Neural progenitor cell (in vitro differentiated cells): Measurements from ENCODE around the gene TEX54. TPM values are rescaled to one million over a fixed set of nuclear protein-coding genes. Genes with fewer than 3 reads are reported as not detected.
A peak's percentile ranks its signal among the peaks of the same experiment; 100 is the strongest.
"Not testable (repeated sequence)": the region's sequence is repeated elsewhere in the genome, so short reads cannot be mapped to it uniquely, and the experiment has no call there.

ENCODE experiments used
- DNase-seq: peaks from one replicate; pipeline ENCODE4 v3.0.0-alpha.2; 2016; ENCODE audit warnings: low spot score
- H2AFZ ChIP-seq: fragments of 200-600 bp; sonication (generic); replicated peaks from 2 replicates; pipeline ENCODE4 v1.6.1; 2016; ENCODE audit warnings: antibody characterized with exemption
- H3F3A ChIP-seq: fragments of 200-600 bp; sonication (generic); 2 replicates; pipeline ENCODE4 v1.6.1; 2016; ENCODE audit warnings: antibody characterized with exemption, low read depth
- H3K27ac ChIP-seq: fragments of 200-600 bp; sonication (generic); 2 replicates; pipeline ENCODE4 v1.5.1; 2016; ENCODE audit warnings: mild to moderate bottlenecking
- H3K27me3 ChIP-seq: fragments of 200-600 bp; sonication (generic); 2 replicates; pipeline ENCODE4 v1.6.1; 2016; ENCODE audit warnings: mild to moderate bottlenecking, moderate library complexity
- H3K36me3 ChIP-seq: fragments of 200-600 bp; sonication (generic); 2 replicates; pipeline ENCODE4 v1.5.1; 2016
- H3K4me1 ChIP-seq: fragments of 200-600 bp; sonication (generic); 2 replicates; pipeline ENCODE4 v1.6.1; 2016; ENCODE audit warnings: mixed run types
- H3K4me2 ChIP-seq: fragments of 200-600 bp; sonication (generic); 2 replicates; pipeline ENCODE4 v1.6.1; 2016
- H3K4me3 ChIP-seq: fragments of 200-600 bp; sonication (generic); 2 replicates; pipeline ENCODE4 v1.5.1; 2016
- H3K79me2 ChIP-seq: fragments of 200-600 bp; sonication (generic); 2 replicates; pipeline ENCODE4 v1.6.1; 2016; ENCODE audit warnings: low read depth
- H3K9ac ChIP-seq: fragments of 200-600 bp; sonication (generic); 2 replicates; pipeline ENCODE4 v1.6.1; 2016
- H3K9me3 ChIP-seq: fragments of 200-600 bp; sonication (generic); 2 replicates; pipeline ENCODE4 v1.5.1; 2016; ENCODE audit warnings: low read depth
- H4K20me1 ChIP-seq: fragments of 200-600 bp; sonication (generic); 2 replicates; pipeline ENCODE4 v1.6.1; 2016; ENCODE audit warnings: low read depth
- H3K27ac Mint-ChIP-seq: 3 replicates; pipeline ENCODE4 v1.8.0; 2021; ENCODE audit warnings: mixed read lengths
- H3K27me3 Mint-ChIP-seq: 2 replicates; pipeline ENCODE4 v1.8.0; 2022; ENCODE audit warnings: low read depth, mild to moderate bottlenecking, inconsistent platforms, moderate library complexity, mixed read lengths; ENCODE audit not compliant: insufficient read depth
- H3K36me3 Mint-ChIP-seq: 3 replicates; pipeline ENCODE4 v1.8.0; 2021; ENCODE audit warnings: mixed read lengths
- H3K4me1 Mint-ChIP-seq: 3 replicates; pipeline ENCODE4 v1.8.0; 2021; ENCODE audit warnings: mixed read lengths
- H3K4me3 Mint-ChIP-seq: 3 replicates; pipeline ENCODE4 v1.8.0; 2021; ENCODE audit warnings: mild to moderate bottlenecking, moderate library complexity, mixed read lengths
- H3K9me3 Mint-ChIP-seq: 3 replicates; pipeline ENCODE4 v1.8.0; 2020; ENCODE audit warnings: mixed read lengths
- EZH2 ChIP-seq: fragments of 200-600 bp; sonication (generic); IDR thresholded peaks from 2 replicates; pipeline ENCODE4 v1.6.1; 2017; ENCODE audit warnings: antibody characterized with exemption, mild to moderate bottlenecking, moderate library complexity
- EZH2phosphoT487 ChIP-seq: fragments of 200-600 bp; sonication (generic); IDR thresholded peaks from 2 replicates; pipeline ENCODE4 v1.6.1; 2017; ENCODE audit warnings: antibody characterized with exemption
- total RNA-seq: library from RNA; depleted of rRNA; stranded (reverse); fragments of >200 nt; gene quantifications from 2 replicates; pipeline ENCODE4 v1.2.3, GENCODE V29; 2015; ENCODE audit warnings: low replicate concordance
- TF ChIP-seq, protein P1 (sequence below): fragments of 200-600 bp; sonication (generic); IDR thresholded peaks from 2 replicates; pipeline ENCODE4 v1.5.1; 2017; ENCODE audit warnings: antibody characterized with exemption, mild to moderate bottlenecking

Gene TEX54
- total RNA-seq, 1 donor from 2014 or later, result not detected

GRCh38 chr11:62835336-62835735 lies 2.7 kb upstream of the TEX54 start:
- Mint-ChIP-seq H3K4me3 (peak overlapping the region; percentile 9), H3K27ac (no peak overlapping the region)
- peaks cover 43% of the 10 kb centered on the region for H3K79me2 ChIP-seq

DNA sequence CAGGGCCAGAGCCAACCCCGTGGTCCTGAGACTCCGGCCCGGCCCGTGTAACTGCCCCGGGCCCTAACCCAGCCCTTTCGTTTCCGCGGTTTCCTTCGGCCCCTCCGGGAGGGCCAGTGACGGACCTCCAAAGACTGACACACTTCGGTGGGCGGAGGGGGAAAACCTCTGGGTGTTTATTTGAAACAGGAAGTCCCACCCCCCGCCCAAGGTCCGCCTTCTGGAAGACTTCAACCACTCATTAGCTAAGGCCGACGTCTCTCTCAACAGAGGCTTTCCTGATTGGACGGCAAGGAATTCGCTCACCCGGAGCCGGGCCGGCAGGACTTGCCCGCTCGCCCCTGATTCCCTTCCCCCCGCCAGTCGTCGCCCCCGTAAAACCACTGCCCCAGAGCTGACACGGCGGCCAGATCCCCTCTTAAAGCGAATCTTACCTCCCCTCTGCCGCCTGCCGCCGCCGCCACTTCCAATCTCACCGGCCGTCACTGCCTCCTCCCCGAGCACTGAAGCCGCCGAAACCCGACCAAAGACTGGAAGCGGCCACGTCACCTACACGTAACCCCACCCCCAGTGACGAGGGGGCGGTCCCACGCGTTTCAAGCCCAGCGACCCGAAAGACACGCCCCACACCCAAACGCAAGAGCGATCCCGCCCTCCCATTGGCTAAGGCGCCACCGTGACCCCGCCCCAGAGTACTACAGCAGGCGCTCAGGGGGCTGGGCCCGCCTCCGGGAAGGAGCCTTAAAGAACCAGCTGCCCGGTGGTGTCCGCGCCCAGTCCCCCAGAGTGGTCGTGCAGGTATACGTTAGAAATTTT lies 913 bp downstream of the TEX54 start, which contains the start of gene STX5:
Gene STX5 (minus strand): TSS at position 532 of the 816 bp plus-strand sequence. CDS start 808 bp downstream, outside the sequence.
- no peaks in the 10 kb centered on the region for H3K27me3 ChIP-seq
- peak; percentile 99 for DNase-seq
- peaks cover 25% of the 10 kb centered on the region for H3F3A ChIP-seq
- H3K9me3 ChIP-seq, result no peaks in the 10 kb centered on the region
- peak within 1 kb of the TSS; percentile 91 for H3K4me3 ChIP-seq
- no peaks in the 10 kb centered on the region for H3K36me3 ChIP-seq
- H3K4me1 ChIP-seq, result peaks cover 12% of the 10 kb centered on the region
- H3K27ac ChIP-seq, result peak within 1 kb of the TSS; percentile 79
- peaks cover 16% of the 10 kb centered on the region for H3K4me1 Mint-ChIP-seq
- TF ChIP-seq, protein P1, sequence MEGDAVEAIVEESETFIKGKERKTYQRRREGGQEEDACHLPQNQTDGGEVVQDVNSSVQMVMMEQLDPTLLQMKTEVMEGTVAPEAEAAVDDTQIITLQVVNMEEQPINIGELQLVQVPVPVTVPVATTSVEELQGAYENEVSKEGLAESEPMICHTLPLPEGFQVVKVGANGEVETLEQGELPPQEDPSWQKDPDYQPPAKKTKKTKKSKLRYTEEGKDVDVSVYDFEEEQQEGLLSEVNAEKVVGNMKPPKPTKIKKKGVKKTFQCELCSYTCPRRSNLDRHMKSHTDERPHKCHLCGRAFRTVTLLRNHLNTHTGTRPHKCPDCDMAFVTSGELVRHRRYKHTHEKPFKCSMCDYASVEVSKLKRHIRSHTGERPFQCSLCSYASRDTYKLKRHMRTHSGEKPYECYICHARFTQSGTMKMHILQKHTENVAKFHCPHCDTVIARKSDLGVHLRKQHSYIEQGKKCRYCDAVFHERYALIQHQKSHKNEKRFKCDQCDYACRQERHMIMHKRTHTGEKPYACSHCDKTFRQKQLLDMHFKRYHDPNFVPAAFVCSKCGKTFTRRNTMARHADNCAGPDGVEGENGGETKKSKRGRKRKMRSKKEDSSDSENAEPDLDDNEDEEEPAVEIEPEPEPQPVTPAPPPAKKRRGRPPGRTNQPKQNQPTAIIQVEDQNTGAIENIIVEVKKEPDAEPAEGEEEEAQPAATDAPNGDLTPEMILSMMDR, result no peak
- TF ChIP-seq EZH2phosphoT487 (no peak), EZH2 (no peak)
- peak within 1 kb of the TSS; percentile 75 for H3K9ac ChIP-seq
- H3K27ac Mint-ChIP-seq, result peak within 1 kb of the TSS; percentile 99
- peak within 1 kb of the TSS; percentile 89 for H3K4me2 ChIP-seq
- H3K79me2 ChIP-seq, result peaks cover 43% of the 10 kb centered on the region
- peak within 1 kb of the TSS; percentile 77 for H2AFZ ChIP-seq
- no peaks in the 10 kb centered on the region for H3K9me3 Mint-ChIP-seq
- H3K36me3 Mint-ChIP-seq, result peaks cover 15% of the 10 kb centered on the region
- peak within 1 kb of the TSS; percentile 97 for H3K4me3 Mint-ChIP-seq
- H4K20me1 ChIP-seq, result peaks cover 16% of the 10 kb centered on the region
- H3K27me3 Mint-ChIP-seq, result peaks cover 11% of the 10 kb centered on the region

More at GRCh38 chr11:62835336-62835735, 2.7 kb upstream of the TEX54 start:
- Histone ChIP-seq H3K4me2 (no peak overlapping the region), H3K9ac (no peak overlapping the region), H4K20me1 (peaks cover 16% of the 10 kb centered on the region), H3K9me3 (no peaks in the 10 kb centered on the region), H3K4me3 (no peak overlapping the region), H3K36me3 (no peaks in the 10 kb centered on the region), H3K27ac (no peak overlapping the region), H3K27me3 (no peaks in the 10 kb centered on the region), H2AFZ (no peak overlapping the region), H3K4me1 (peaks cover 9% of the 10 kb centered on the region), H3F3A (peaks cover 39% of the 10 kb centered on the region)
- TF ChIP-seq EZH2phosphoT487 (no peak), EZH2 (no peak)
- TF ChIP-seq, protein P1, result no peak
- peaks cover 12% of the 10 kb centered on the region for H3K27me3 Mint-ChIP-seq
- no peak for DNase-seq
- H3K4me1 Mint-ChIP-seq, result peaks cover 30% of the 10 kb centered on the region
- no peaks in the 10 kb centered on the region for H3K9me3 Mint-ChIP-seq
- peaks cover 13% of the 10 kb centered on the region for H3K36me3 Mint-ChIP-seq

- peaks cover 11% of the 10 kb centered on the region for H3K27me3 Mint-ChIP-seq
- Histone ChIP-seq H3K9ac (peak overlapping the region; percentile 75), H3F3A (peaks cover 25% of the 10 kb centered on the region), H3K9me3 (no peaks in the 10 kb centered on the region), H3K4me3 (peak overlapping the region; percentile 91), H3K27ac (peak overlapping the region; percentile 78), H3K4me1 (peaks cover 12% of the 10 kb centered on the region), H4K20me1 (peaks cover 16% of the 10 kb centered on the region), H3K27me3 (no peaks in the 10 kb centered on the region), H2AFZ (peak overlapping the region; percentile 63), H3K79me2 (peaks cover 35% of the 10 kb centered on the region), H3K36me3 (no peaks in the 10 kb centered on the region), H3K4me2 (peak overlapping the region; percentile 89)
- peaks cover 15% of the 10 kb centered on the region for H3K36me3 Mint-ChIP-seq
- H3K4me1 Mint-ChIP-seq, result peaks cover 16% of the 10 kb centered on the region
- H3K9me3 Mint-ChIP-seq, result no peaks in the 10 kb centered on the region
- peak overlapping the region; percentile 97 for H3K4me3 Mint-ChIP-seq
- TF ChIP-seq EZH2phosphoT487 (no peak), EZH2 (no peak)
- TF ChIP-seq, protein P1, result no peak
- DNase-seq, result peak; percentile 81
- peak overlapping the region; percentile 99 for H3K27ac Mint-ChIP-seq
Observed at GRCh38 chr11:62830904-62831519, 1.6 kb downstream of the TEX54 start.

- H3K9me3 Mint-ChIP-seq, H3K4me3 ChIP-seq, H3K4me2 ChIP-seq, H3K4me3 Mint-ChIP-seq, H3K27me3 ChIP-seq, H2AFZ ChIP-seq, H3K27ac ChIP-seq, DNase-seq, H3K27ac Mint-ChIP-seq, H3K9me3 ChIP-seq, H3K9ac ChIP-seq, H3K36me3 ChIP-seq: not testable (repeated sequence)
- H3K36me3 Mint-ChIP-seq, result peaks cover 13% of the 10 kb centered on the region
- Histone ChIP-seq H3K79me2 (peaks cover 34% of the 10 kb centered on the region), H3F3A (peaks cover 18% of the 10 kb centered on the region), H4K20me1 (peaks cover 10% of the 10 kb centered on the region), H3K4me1 (peaks cover 12% of the 10 kb centered on the region)
- H3K27me3 Mint-ChIP-seq, result peaks cover 15% of the 10 kb centered on the region
- peaks cover 13% of the 10 kb centered on the region for H3K4me1 Mint-ChIP-seq
Observed at GRCh38 chr11:62828130-62828529, 4.5 kb downstream of the TEX54 start.
